Small intestine (tissue), 7 donors: Measurements from ENCODE around the gene FCN1. TPM values are rescaled to one million over a fixed set of nuclear protein-coding genes. Genes with fewer than 3 reads are reported as not detected.
"Not testable (repeated sequence)": the region's sequence is repeated elsewhere in the genome, so short reads cannot be mapped to it uniquely, and the experiment has no call there.

Experiments
- DNase-seq, 2 donors: peaks; one replicate each; pipeline versions ENCODE4 v3.0.0 to v3.0.0-alpha.2; 2013
- FAIRE-seq: peaks from 2 replicates; lab custom pipeline; 2012; peaks lifted over from hg19 to GRCh38; lab: Jason Lieb, UNC
- H3K27ac ChIP-seq, 3 donors: one replicate each; pipeline ENCODE4 v1.5.1; 2013; ENCODE audit warnings: low read length in 2 of 3, mild to moderate bottlenecking in 2 of 3, control low read depth in 1 of 3, inconsistent platforms in 1 of 3, low read depth in 1 of 3, moderate library complexity in 1 of 3
- H3K27me3 ChIP-seq, 3 donors: one replicate each; pipeline ENCODE4 v1.6.1; 2013; ENCODE audit warnings: low read length in 3 of 3, inconsistent platforms in 1 of 3; ENCODE audit not compliant: control insufficient read depth in 3 of 3, insufficient read depth in 3 of 3
- H3K36me3 ChIP-seq, 3 donors: one replicate each; pipeline ENCODE4 v1.6.1; 2013; ENCODE audit warnings: low read length in 3 of 3, inconsistent platforms in 1 of 3, low read depth in 1 of 3, mild to moderate bottlenecking in 1 of 3, moderate library complexity in 1 of 3; ENCODE audit not compliant: control insufficient read depth in 3 of 3, insufficient read depth in 2 of 3
- H3K4me1 ChIP-seq, 3 donors: one replicate each; pipeline ENCODE4 v1.6.1; 2013; ENCODE audit warnings: low read length in 2 of 3, inconsistent platforms in 1 of 3, low read depth in 1 of 3, mild to moderate bottlenecking in 1 of 3, moderate library complexity in 1 of 3; ENCODE audit not compliant: control insufficient read depth in 3 of 3, insufficient read depth in 2 of 3
- H3K4me3 ChIP-seq, 3 donors: one replicate each; pipeline ENCODE4 v1.5.1; 2013; ENCODE audit warnings: low read length in 3 of 3, control low read depth in 1 of 3, inconsistent platforms in 1 of 3, low read depth in 1 of 3, mild to moderate bottlenecking in 1 of 3, moderate library complexity in 1 of 3
- H3K9me3 ChIP-seq, 2 donors: one replicate each; pipeline ENCODE4 v1.6.1; 2013; ENCODE audit warnings: low read depth in 1 of 2, low read length in 1 of 2; ENCODE audit not compliant: control insufficient read depth in 2 of 2, insufficient read depth in 1 of 2
- WGBS, 3 donors: extraction: QIAGEN DNeasy Blood & Tissue Kit; methylation state at CpG; one replicate each; pipeline ENCODE4 v1.1.7; 2013; 5-methylcytosine and 5-hydroxymethylcytosine counted together
- polyA plus RNA-seq, 4 donors: library from polyadenylated mRNA; stranded (reverse) in 3 of 4; unstranded in 1 of 4; fragments of 200-250 nt in 3 of 4; fragments of 120-200 nt in 1 of 4; gene quantifications; one replicate each; pipeline versions ENCODE4 v1.2.1 to v1.2.3, GENCODE V29; 2013
- donor health status: healthy with polysubstance abuse.
- donor health status: control.
- donor health status: control.
- donor health status: Bipolar disorder and iron deficiency.
- donor health status: healthy.

FCN1 gene
- polyA plus RNA-seq, 4 donors, result 0.94 to 1.1 TPM; not detected in 2

- H3K27me3 ChIP-seq, result no peaks in the 10 kb centered on the region
Measured at GRCh38 chr9:134957165-134957944, 39.6 kb upstream of the FCN1 start.

GRCh38 chr9:134956387-134956786, 38.7 kb upstream of the FCN1 start:
- not testable (repeated sequence) for H3K4me3 ChIP-seq, H3K27me3 ChIP-seq, FAIRE-seq, DNase-seq, H3K9me3 ChIP-seq, H3K27ac ChIP-seq, H3K36me3 ChIP-seq, H3K4me1 ChIP-seq
- WGBS, 3 donors, result 82 to 90% (median 88%) methylated on average over 6 of the region's 6 CpGs

More at GRCh38 chr9:134957165-134957944, 39.6 kb upstream of the FCN1 start:
- no peak overlapping the region for H3K4me3 ChIP-seq
- no peak for DNase-seq
- 81 to 88% (median 84%) methylated on average over 9 of the region's 9 CpGs for WGBS, 3 donors
- H3K27ac ChIP-seq, result no peak overlapping the region
- peaks cover 0 to 4% of the 10 kb centered on the region in 2 donors for H3K9me3 ChIP-seq
- H3K4me1 ChIP-seq, result no peaks in the 10 kb centered on the region
- no peak for FAIRE-seq
- H3K36me3 ChIP-seq, result no peaks in the 10 kb centered on the region

- FAIRE-seq, result no peak
- no peaks in the 10 kb centered on the region for H3K4me1 ChIP-seq
- H3K9me3 ChIP-seq, result peaks cover 0 to 4% of the 10 kb centered on the region in 2 donors
- no peak for DNase-seq
- no peak overlapping the region for H3K27ac ChIP-seq
- H3K27me3 ChIP-seq, result no peaks in the 10 kb centered on the region
- H3K36me3 ChIP-seq, result no peaks in the 10 kb centered on the region
- no peak overlapping the region for H3K4me3 ChIP-seq
- WGBS, 3 donors, result 88 to 90% (median 88%) methylated on average over 7 of the region's 7 CpGs
Measured at GRCh38 chr9:134955801-134956200, 38.1 kb upstream of the FCN1 start.

- Histone ChIP-seq H3K9me3 (peaks cover 0 to 4% of the 10 kb centered on the region in 2 donors), H3K36me3 (no peaks in the 10 kb centered on the region), H3K4me1 (no peaks in the 10 kb centered on the region), H3K27me3 (no peaks in the 10 kb centered on the region), H3K4me3 (no peak overlapping the region), H3K27ac (no peak overlapping the region)
- DNase-seq, result no peak
- 94 to 100% (median 96%) methylated on average over 1 of the region's 1 CpG for WGBS, 3 donors
- FAIRE-seq, result no peak
Measured at GRCh38 chr9:134955156-134955555, 37.4 kb upstream of the FCN1 start.

- WGBS, 3 donors, result 82 to 94% (median 86%) methylated on average over 1 of the region's 1 CpG
- Histone ChIP-seq H3K27me3 (no peaks in the 10 kb centered on the region), H3K4me3 (no peak overlapping the region), H3K9me3 (no peaks in the 10 kb centered on the region), H3K4me1 (no peaks in the 10 kb centered on the region), H3K27ac (no peak overlapping the region), H3K36me3 (no peaks in the 10 kb centered on the region)
- no peak for DNase-seq
- no peak for FAIRE-seq
Measured at GRCh38 chr9:134951994-134952393, 34.3 kb upstream of the FCN1 start.

- Histone ChIP-seq H3K36me3 (no peaks in the 10 kb centered on the region), H3K4me1 (no peaks in the 10 kb centered on the region), H3K27me3 (no peaks in the 10 kb centered on the region), H3K27ac (no peak overlapping the region), H3K4me3 (no peak overlapping the region), H3K9me3 (no peaks in the 10 kb centered on the region)
- WGBS, 3 donors, result 84 to 92% (median 86%) methylated on average over 11 of the region's 11 CpGs
- DNase-seq (no peak), FAIRE-seq (no peak)
Measured at GRCh38 chr9:134951461-134951860, 33.7 kb upstream of the FCN1 start.

GRCh38 chr9:134950386-134951210, 32.9 kb upstream of the FCN1 start:
- no peaks in the 10 kb centered on the region for H3K36me3 ChIP-seq
- WGBS, 3 donors, result 73 to 88% (median 81%) methylated on average over 21 of the region's 21 CpGs
- no peaks in the 10 kb centered on the region for H3K9me3 ChIP-seq
- DNase-seq, result no peak
- FAIRE-seq, result no peak
- H3K27ac ChIP-seq, result no peak overlapping the region
- no peaks in the 10 kb centered on the region for H3K4me1 ChIP-seq
- no peak overlapping the region for H3K4me3 ChIP-seq
- no peaks in the 10 kb centered on the region for H3K27me3 ChIP-seq

- H3K27ac ChIP-seq, result no peak overlapping the region
- no peaks in the 10 kb centered on the region for H3K27me3 ChIP-seq
- DNase-seq, result no peak
- no peak overlapping the region for H3K4me3 ChIP-seq
- FAIRE-seq, result no peak
- no peaks in the 10 kb centered on the region for H3K4me1 ChIP-seq
- H3K9me3 ChIP-seq, result no peaks in the 10 kb centered on the region
- WGBS, 3 donors, result 68 to 81% (median 75%) methylated on average over 12 of the region's 12 CpGs
- H3K36me3 ChIP-seq, result no peaks in the 10 kb centered on the region
Measured at GRCh38 chr9:134949681-134950385, 32.1 kb upstream of the FCN1 start.
